ENCODE data around the gene SLC8A2. TPM values are rescaled to one million over a fixed set of nuclear protein-coding genes. Genes with fewer than 3 reads are reported as not detected.

Gene SLC8A2
- total and polyA plus RNA-seq, 2 of the 4 experiments (the other 2 are of a cell fraction), result 0.05 TPM; not detected in 1

- ChIA-PET POLR2A (ENCODE audit: unreplicated experiment) (no interaction called here), CTCF (no interaction called here)
- intact Hi-C loops (cut with micrococcal nuclease), result no loop called here
- no peak overlapping the region for H2AFZ ChIP-seq (replicated peaks; ENCODE audit: low read length, poor library complexity)
- dilution Hi-C loops (cut with HindIII; ENCODE audit: low sequenced_read_pairs, unreplicated experiment), result no loop called here
- peaks cover 9% of the 10 kb centered on the region for H3K4me1 ChIP-seq (ENCODE audit: control insufficient read depth, insufficient read depth, low read length)
- no peak overlapping the region for H3K14ac ChIP-seq (replicated peaks; ENCODE audit: low read depth, low read length)
- DNase-seq (no peak), ATAC-seq (ENCODE audit: low read depth) (no peak)
- no peak overlapping the region for H2BK120ac ChIP-seq (ENCODE audit: low read depth, low read length)
- peaks cover 8 to 28% of the 10 kb centered on the region in 2 experiments; a peak in 3 of 4 replicates for H3K79me1 ChIP-seq (ENCODE audit: low read depth in 1 of 2, low read length in 2 of 2)
- H2AK5ac ChIP-seq (ENCODE audit: low read depth, low read length), result no peak overlapping the region
- in situ Hi-C loops (cut with MboI; ENCODE audit: low sequenced_read_pairs), result no loop called here
- H2AK9ac ChIP-seq (replicated peaks; ENCODE audit: low read depth, low read length, poor library complexity), result no peak overlapping the region
- no peak overlapping the region for H3K4me2 ChIP-seq (ENCODE audit: low read depth, low read length)
- no peak overlapping the region for H2BK5ac ChIP-seq (ENCODE audit: low read depth, low read length, poor library complexity, severe bottlenecking)
- no peak overlapping the region for H3K4ac ChIP-seq (ENCODE audit: low read depth, low read length)
- peaks cover 6% of the 10 kb centered on the region; the same call in 1 of the 2 replicates for H3K36me3 ChIP-seq (ENCODE audit: control insufficient read depth, insufficient read depth, low read length)
- H4K8ac ChIP-seq (ENCODE audit: low read depth in 2 of 2, low read length in 2 of 2), result no peak overlapping the region
- H3K56ac ChIP-seq (ENCODE audit: extremely low read depth, insufficient read depth, low read length), result no peak overlapping the region
- TF ChIP-seq SMC3 (IDR thresholded peaks at IDR 0.05; ENCODE audit: low read depth, low read length), result no peak
- TF ChIP-seq MXI1 (IDR thresholded peaks at IDR 0.05; ENCODE audit: borderline replicate concordance, low read depth, low read length), result no peak
- TF ChIP-seq MAZ (IDR thresholded peaks at IDR 0.05; ENCODE audit: borderline replicate concordance, low read depth, low read length), result no peak
- TF ChIP-seq USF2 (IDR thresholded peaks at IDR 0.05; ENCODE audit: low read depth, low read length), result no peak
- TF ChIP-seq RFX5 (IDR thresholded peaks at IDR 0.05; ENCODE audit: low read depth, low read length), result no peak
- TF ChIP-seq CTCF (conservative IDR thresholded peaks at IDR 0.05; ENCODE audit: low read depth, low read length), result no peak
- no peak for TF ChIP-seq CEBPB (IDR thresholded peaks at IDR 0.05; ENCODE audit: low read depth, low read length)
- TF ChIP-seq POLR2A (IDR thresholded peaks at IDR 0.05; ENCODE audit: low read depth, low read length), result no peak
- TF ChIP-seq ELK1 (IDR thresholded peaks at IDR 0.05; ENCODE audit: borderline replicate concordance, low read depth, low read length), result no peak
- no peak for TF ChIP-seq FOS (IDR thresholded peaks at IDR 0.05; ENCODE audit: low read depth, low read length)
- TF ChIP-seq NFE2L2 (IDR thresholded peaks at IDR 0.05; ENCODE audit: low read depth, low read length), result no peak
- TF ChIP-seq RAD21 (IDR thresholded peaks at IDR 0.05; ENCODE audit: low read length), result no peak
- no peak for TF ChIP-seq MAFK (IDR thresholded peaks at IDR 0.05; ENCODE audit: low read depth, low read length)
- TF ChIP-seq RCOR1 (IDR thresholded peaks at IDR 0.05; ENCODE audit: insufficient replicate concordance, low read length), result no peak
- no peak for TF ChIP-seq BHLHE40 (IDR thresholded peaks at IDR 0.05; ENCODE audit: low read depth, low read length)
- no peak for TF ChIP-seq CHD1 (IDR thresholded peaks at IDR 0.05; ENCODE audit: low read depth, low read length)
- H3K9me1 ChIP-seq (ENCODE audit: insufficient read depth, low read length), result peaks cover 13% of the 10 kb centered on the region
- no peak overlapping the region for H3K18ac ChIP-seq (ENCODE audit: low read depth, low read length)
- H2BK20ac ChIP-seq (ENCODE audit: low read depth, low read length), result no peak overlapping the region
- BruUV-seq (replicated peaks), result no TSS peak
- peaks cover 47% of the 10 kb centered on the region for H3K27me3 ChIP-seq (ENCODE audit: control insufficient read depth, insufficient read depth, low read length)
- peaks cover 29% of the 10 kb centered on the region for H4K20me1 ChIP-seq (ENCODE audit: insufficient read depth, low read length)
- WGBS, 2 experiments (ENCODE audit: extremely low coverage in 2 of 2, insufficient read length in 1 of 2), result no CpG with 5 or more reads among the region's 19 CpGs
- H3K9me3 ChIP-seq (ENCODE audit: control insufficient read depth, insufficient read depth, low read length), result no peaks in the 10 kb centered on the region
- H3K9ac ChIP-seq (ENCODE audit: low read depth, low read length), result no peak overlapping the region
- H3K4me3 ChIP-seq (ENCODE audit: insufficient read depth, low read depth, low read length), result no peak overlapping the region
- H4K5ac ChIP-seq (ENCODE audit: low read depth, low read length), result no peak overlapping the region
- no peak overlapping the region for H3K23ac ChIP-seq (ENCODE audit: low read depth, low read length)
- no peak overlapping the region for H4K91ac ChIP-seq (ENCODE audit: insufficient read depth, low read depth, low read length)
- H3K27ac ChIP-seq (ENCODE audit: insufficient read depth, low read length), result no peak overlapping the region
- no peak overlapping the region for H2BK15ac ChIP-seq (ENCODE audit: low read depth, low read length)
These were observed 51.9 kb downstream of the SLC8A2 start for GRCh38 chr19:47419789-47420188.

All from IMR-90 (cell line).